HG03025 (cell line): ENCODE measurements around the gene AFP.

Source experiments
- ATAC-seq: cut with Tn5 transposase; IDR thresholded peaks from one replicate; pipeline ENCODE4 v1.9.1; 2021; ENCODE audit warnings: mild to moderate bottlenecking, moderate library complexity; ENCODE audit not compliant: unreplicated experiment, low FRiP score

The AFP gene

GRCh38 chr4:73436674-73437557 lies 895 bp downstream of the AFP start:
- ATAC-seq = no peak

- no peak for ATAC-seq
Measured at GRCh38 chr4:73437558-73437956, 1.5 kb downstream of the AFP start.

GRCh38 chr4:73438048-73438447 lies 2.0 kb downstream of the AFP start:
- ATAC-seq = no peak

- ATAC-seq = no peak
Measured at GRCh38 chr4:73438582-73439215, 2.7 kb downstream of the AFP start.

GRCh38 chr4:73439445-73439844 lies 3.4 kb downstream of the AFP start:
- ATAC-seq = no peak

GRCh38 chr4:73439991-73440390 lies 4.0 kb downstream of the AFP start:
- no peak for ATAC-seq

- ATAC-seq = no peak
Measured at GRCh38 chr4:73440653-73441052, 4.6 kb downstream of the AFP start.

- no peak for ATAC-seq
Measured at GRCh38 chr4:73442275-73442674, 6.3 kb downstream of the AFP start.

GRCh38 chr4:73443224-73443623 lies 7.2 kb downstream of the AFP start:
- ATAC-seq = no peak

GRCh38 chr4:73445383-73446335 lies 9.6 kb downstream of the AFP start:
- ATAC-seq = no peak

GRCh38 chr4:73446336-73446938 lies 10.4 kb downstream of the AFP start:
- peak; percentile 98 for ATAC-seq

GRCh38 chr4:73447671-73448070 lies 11.7 kb downstream of the AFP start:
- ATAC-seq = no peak

GRCh38 chr4:73448448-73449203 lies 12.6 kb downstream of the AFP start:
- no peak for ATAC-seq

- ATAC-seq = no peak
Measured at GRCh38 chr4:73450398-73451004, 14.5 kb downstream of the AFP start.

GRCh38 chr4:73451404-73451803 lies 15.4 kb downstream of the AFP start:
- ATAC-seq = no peak

GRCh38 chr4:73451981-73452747 lies 16.1 kb downstream of the AFP start:
- no peak for ATAC-seq

- no peak for ATAC-seq
Measured at GRCh38 chr4:73452953-73453700, 17.1 kb downstream of the AFP start.

- no peak for ATAC-seq
Measured at GRCh38 chr4:73453701-73454005, 17.6 kb downstream of the AFP start.
